Endometrial microvascular endothelial cells (primary cell): Measurements from ENCODE around the gene ST6GALNAC6. TPM values are rescaled to one million over a fixed set of nuclear protein-coding genes. Genes with fewer than 3 reads are reported as not detected.

Experiments used
- in situ Hi-C: cut with HindIII; loops from 2 replicates; pipeline ENCODE4 v1.10.0; 2017; ENCODE audit warnings: low sequenced_read_pairs, low pct_unique_long_range_greater_than_20kb; ENCODE audit errors: inconsistent ontology term
- total RNA-seq: library from RNA; depleted of rRNA; stranded (reverse); fragments of >200 nt; gene quantifications from one replicate; pipeline ENCODE4 v1.2.3, GENCODE V29; 2015; ENCODE audit errors: inconsistent ontology term

Gene ST6GALNAC6
- total RNA-seq, 1 donor from 2014 or later: 50.3 TPM

- in situ Hi-C loops: no loop called here
Observed at GRCh38 chr9:127878652-127879390, 20.6 kb downstream of the ST6GALNAC6 start.

- in situ Hi-C loops: no loop called here
Observed at GRCh38 chr9:127878001-127878651, 21.3 kb downstream of the ST6GALNAC6 start.

GRCh38 chr9:127877566-127877998, 21.8 kb downstream of the ST6GALNAC6 start, which contains the start of gene AK1:
Gene AK1 (minus strand): TSS chr9:127877675. CDS start chr9:127874617, 3,058 bp downstream.
- in situ Hi-C loops: no loop called here

- in situ Hi-C loops: no loop called here
Observed at GRCh38 chr9:127876764-127877562, 22.4 kb downstream of the ST6GALNAC6 start.

- in situ Hi-C loops: no loop called here
Observed at GRCh38 chr9:127876026-127876763, 23.2 kb downstream of the ST6GALNAC6 start.

- in situ Hi-C loops: no loop called here
Observed at GRCh38 chr9:127875306-127875966, 24.0 kb downstream of the ST6GALNAC6 start.

GRCh38 chr9:127874301-127875221, 24.8 kb downstream of the ST6GALNAC6 start:
- in situ Hi-C loops: loop anchor here (25.0 kb wide), 1 partner anchor 112 kb away; no protein-coding TSS in a partner anchor

- in situ Hi-C loops: loop anchor here (25.0 kb wide), 1 partner anchor 112 kb away; no protein-coding TSS in a partner anchor
Observed at GRCh38 chr9:127873886-127874285, 25.5 kb downstream of the ST6GALNAC6 start.

- in situ Hi-C loops: loop anchor here (25.0 kb wide), 1 partner anchor 111 kb away; no protein-coding TSS in a partner anchor
Observed at GRCh38 chr9:127873223-127873691, 26.1 kb downstream of the ST6GALNAC6 start.

GRCh38 chr9:127872369-127873222, 26.8 kb downstream of the ST6GALNAC6 start:
- in situ Hi-C loops: loop anchor here (25.0 kb wide), 1 partner anchor 110 kb away; no protein-coding TSS in a partner anchor

- in situ Hi-C loops: loop anchor here (25.0 kb wide), 1 partner anchor 109 kb away; no protein-coding TSS in a partner anchor
Observed at GRCh38 chr9:127871531-127871930, 27.9 kb downstream of the ST6GALNAC6 start.

GRCh38 chr9:127870887-127871286, 28.5 kb downstream of the ST6GALNAC6 start:
- in situ Hi-C loops: loop anchor here (25.0 kb wide), 1 partner anchor 109 kb away; no protein-coding TSS in a partner anchor

GRCh38 chr9:127870153-127870491, 29.3 kb downstream of the ST6GALNAC6 start:
- in situ Hi-C loops: loop anchor here (25.0 kb wide), 1 partner anchor 108 kb away; no protein-coding TSS in a partner anchor

GRCh38 chr9:127869310-127870152, 29.9 kb downstream of the ST6GALNAC6 start:
- in situ Hi-C loops: loop anchor here (25.0 kb wide), 1 partner anchor 107 kb away; no protein-coding TSS in a partner anchor
